Skin epidermis (tissue), 12 donors: Measurements from ENCODE around the gene C17orf113.
"Not testable (repeated sequence)": the region's sequence is repeated elsewhere in the genome, so short reads cannot be mapped to it uniquely, and the experiment has no call there.

Source experiments
- H3K27ac ChIP-seq, 21 experiments: fragments of 200-600 bp; sonication (generic) in 11 of 21; one replicate each; pipeline ENCODE4 v1.5.0; 2020; ENCODE audit warnings: mild to moderate bottlenecking in 3 of 21, inconsistent platforms in 2 of 21, moderate library complexity in 2 of 21
- H3K4me3 ChIP-seq, 7 experiments: fragments of 200-600 bp; sonication (generic) in 2 of 7; one replicate each; pipeline ENCODE4 v1.5.0; 2020; ENCODE audit warnings: inconsistent platforms in 2 of 7, mild to moderate bottlenecking in 2 of 7, moderate library complexity in 1 of 7

C17orf113 gene

DNA sequence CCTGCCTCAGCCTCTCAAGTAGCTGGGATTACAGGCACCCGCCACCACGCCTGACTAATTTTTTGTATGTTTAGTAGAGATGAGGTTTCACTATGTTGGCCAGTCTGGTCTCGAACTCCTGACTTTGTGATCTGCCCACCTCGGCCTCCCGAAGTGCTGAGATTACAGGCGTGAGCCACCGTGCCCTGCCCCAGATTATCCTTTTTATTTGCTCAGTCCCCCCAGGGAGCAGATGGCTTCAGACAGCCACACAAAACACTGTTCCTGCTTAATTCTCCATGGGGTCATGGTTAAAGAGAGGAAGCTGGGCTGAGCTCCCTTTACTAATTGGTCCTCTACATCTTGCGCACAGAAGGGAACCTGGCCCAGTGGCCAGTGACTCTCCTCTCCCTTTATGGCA lies 29.6 kb downstream of the C17orf113 start:
- peak overlapping the region in 6 of 7 experiments; percentile 59 to 95 (median 84) for H3K4me3 ChIP-seq
- peak overlapping the region in 11 of 21 experiments; percentile 87 to 96 (median 92) for H3K27ac ChIP-seq

- peak within 1 kb of the TSS; percentile 59 to 95 (median 83) for H3K4me3 ChIP-seq
- H3K27ac ChIP-seq, result peak within 1 kb of the TSS; percentile 70 to 96 (median 92)
Measured at GRCh38 chr17:42019509-42020404, 30.6 kb downstream of the C17orf113 start, which contains the start of gene NKIRAS2. TSS of gene NKIRAS2 (plus strand) at chr17:42020090. CDS start at chr17:42021578, 1,488 bp downstream.

DNA sequence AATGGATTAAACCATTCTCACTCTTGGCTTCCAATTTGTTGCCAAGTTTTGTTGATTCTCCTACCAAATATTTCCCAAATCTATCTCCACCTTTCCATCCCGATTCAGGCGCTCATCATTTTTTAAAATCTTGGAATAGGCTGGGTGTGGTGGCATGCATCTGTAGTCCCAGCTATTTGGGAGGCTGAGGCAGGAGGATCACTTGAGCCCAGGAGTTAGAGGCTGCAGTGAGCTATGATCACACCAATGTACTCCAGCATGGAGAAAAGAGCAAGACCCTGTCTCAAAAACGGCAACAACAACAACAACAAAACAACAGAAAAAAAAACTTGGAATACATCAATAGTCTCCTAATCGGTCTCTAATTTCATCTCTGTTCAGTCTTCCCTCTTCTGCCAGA lies 31.4 kb downstream of the C17orf113 start:
- H3K27ac ChIP-seq, result peak overlapping the region in 1 of 21 experiments; percentile 26
- H3K4me3 ChIP-seq, result no peak overlapping the region

GRCh38 chr17:42018339-42018738 lies 32.1 kb downstream of the C17orf113 start:
- H3K4me3 ChIP-seq, result peak overlapping the region in 5 of 7 experiments; percentile 79 to 96 (median 94)
- peak overlapping the region in 17 of 21 experiments; percentile 88 to 99 (median 96) for H3K27ac ChIP-seq

GRCh38 chr17:42017866-42018200 lies 32.6 kb downstream of the C17orf113 start:
- H3K27ac ChIP-seq, result peak overlapping the region; percentile 51 to 99 (median 94)
- peak overlapping the region; percentile 69 to 99 (median 94) for H3K4me3 ChIP-seq

- peak within 1 kb of the TSS; percentile 51 to 99 (median 94) for H3K27ac ChIP-seq
Measured at GRCh38 chr17:42016941-42017865, 33.2 kb downstream of the C17orf113 start, which contains the start of gene DNAJC7. TSS of gene DNAJC7 (minus strand) at chr17:42017439. CDS start at chr17:42017416, 23 bp downstream.

DNA sequence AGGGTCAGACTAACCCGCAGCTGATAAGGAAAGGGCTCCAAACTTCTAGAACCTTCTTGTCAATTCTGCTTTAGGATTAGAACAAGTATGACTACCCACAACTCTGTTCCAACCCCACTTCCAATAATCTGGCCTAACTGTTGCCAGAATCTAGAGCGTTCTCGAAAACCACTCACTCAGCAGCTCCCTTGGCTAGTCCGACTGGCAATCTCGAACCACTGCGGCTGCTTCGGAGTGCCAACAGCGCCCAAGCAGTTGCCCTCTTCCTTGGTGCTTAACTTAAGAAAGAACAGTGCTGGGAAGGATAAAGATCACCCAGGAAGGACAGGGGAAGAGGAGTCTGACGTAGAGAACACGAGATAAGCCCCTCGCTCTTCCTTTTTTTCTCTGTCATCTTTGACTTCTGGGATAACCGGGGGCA lies 34.0 kb downstream of the C17orf113 start:
- H3K4me3 ChIP-seq, result peak overlapping the region; percentile 69 to 99 (median 94)
- H3K27ac ChIP-seq, result peak overlapping the region; percentile 51 to 99 (median 94)

More at GRCh38 chr17:42016941-42017865, 33.2 kb downstream of the C17orf113 start, which contains the start of gene DNAJC7:
- peak within 1 kb of the TSS; percentile 69 to 99 (median 94) for H3K4me3 ChIP-seq

- H3K27ac ChIP-seq, H3K4me3 ChIP-seq: not testable (repeated sequence)
Measured at GRCh38 chr17:42013740-42014139, 36.7 kb downstream of the C17orf113 start.

DNA sequence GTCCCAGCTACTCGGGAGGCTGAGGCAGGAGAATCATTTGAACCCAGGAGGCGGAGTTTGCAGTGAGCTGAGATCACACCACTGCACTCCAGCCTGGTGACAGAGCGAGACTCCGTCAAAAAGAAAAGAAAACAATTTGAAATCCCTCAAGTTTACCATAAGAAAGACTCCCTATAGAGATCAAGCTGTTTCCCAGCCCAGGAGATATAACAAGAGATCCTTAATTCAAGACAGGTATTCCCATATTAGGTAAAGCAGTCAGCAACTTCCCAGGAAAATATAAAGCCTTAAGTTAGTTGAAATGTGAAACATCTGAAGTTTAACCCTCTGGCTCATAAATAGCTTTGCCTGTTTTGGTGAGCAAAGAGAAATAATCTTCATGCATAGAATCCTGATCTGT lies 38.0 kb downstream of the C17orf113 start:
- peak overlapping the region in 2 of 21 experiments; percentile 12 to 23 for H3K27ac ChIP-seq
- H3K4me3 ChIP-seq, result not testable (repeated sequence)

- peak overlapping the region in 10 of 21 experiments; percentile 7 to 57 (median 20) for H3K27ac ChIP-seq
- no peak overlapping the region for H3K4me3 ChIP-seq
Measured at GRCh38 chr17:42010898-42011516, 39.4 kb downstream of the C17orf113 start.

- not testable (repeated sequence) for H3K4me3 ChIP-seq
- H3K27ac ChIP-seq, result peak overlapping the region in 10 of 21 experiments; percentile 7 to 57 (median 30)
Measured at GRCh38 chr17:42010266-42010680, 40.1 kb downstream of the C17orf113 start.

- Histone ChIP-seq H3K4me3 (no peak overlapping the region), H3K27ac (peak overlapping the region in 3 of 21 experiments; percentile 0 to 50 (median 24))
Measured at GRCh38 chr17:42009170-42009569, 41.2 kb downstream of the C17orf113 start.

GRCh38 chr17:42005166-42005565 lies 45.2 kb downstream of the C17orf113 start:
- H3K27ac ChIP-seq, result peak overlapping the region in 3 of 21 experiments; percentile 1 to 59 (median 13)
- H3K4me3 ChIP-seq, result no peak overlapping the region

DNA sequence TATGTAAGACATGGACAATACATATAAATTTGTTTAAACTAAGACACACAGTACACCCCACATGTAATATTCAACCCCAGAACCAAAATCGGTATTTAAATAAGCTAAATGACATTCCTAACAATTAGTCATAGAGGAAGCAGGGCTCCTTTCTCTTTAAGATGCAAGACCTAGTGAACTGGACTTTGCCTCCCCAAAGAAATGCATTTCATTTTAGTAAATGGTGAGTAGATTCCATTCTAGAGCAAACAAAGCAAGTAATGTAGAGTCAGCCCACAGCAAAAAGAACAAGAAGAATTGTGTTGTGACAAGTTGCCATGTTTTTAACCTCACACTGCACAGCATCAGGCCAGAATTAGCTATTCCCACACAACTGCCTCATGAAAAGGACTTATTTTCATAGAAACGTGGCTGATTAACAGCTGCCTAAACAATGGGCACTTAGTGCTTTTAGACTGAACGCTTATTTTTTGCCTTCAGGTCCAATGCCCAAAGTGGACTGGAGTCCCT lies 47.6 kb downstream of the C17orf113 start:
- no peak overlapping the region for H3K4me3 ChIP-seq
- no peak overlapping the region for H3K27ac ChIP-seq

GRCh38 chr17:42002175-42002791 lies 48.1 kb downstream of the C17orf113 start:
- Histone ChIP-seq H3K4me3 (no peak overlapping the region), H3K27ac (peak overlapping the region in 1 of 21 experiments; percentile 37)

- Histone ChIP-seq H3K4me3 (no peak overlapping the region), H3K27ac (peak overlapping the region in 1 of 21 experiments; percentile 37)
Measured at GRCh38 chr17:42001729-42002128, 48.7 kb downstream of the C17orf113 start.

DNA sequence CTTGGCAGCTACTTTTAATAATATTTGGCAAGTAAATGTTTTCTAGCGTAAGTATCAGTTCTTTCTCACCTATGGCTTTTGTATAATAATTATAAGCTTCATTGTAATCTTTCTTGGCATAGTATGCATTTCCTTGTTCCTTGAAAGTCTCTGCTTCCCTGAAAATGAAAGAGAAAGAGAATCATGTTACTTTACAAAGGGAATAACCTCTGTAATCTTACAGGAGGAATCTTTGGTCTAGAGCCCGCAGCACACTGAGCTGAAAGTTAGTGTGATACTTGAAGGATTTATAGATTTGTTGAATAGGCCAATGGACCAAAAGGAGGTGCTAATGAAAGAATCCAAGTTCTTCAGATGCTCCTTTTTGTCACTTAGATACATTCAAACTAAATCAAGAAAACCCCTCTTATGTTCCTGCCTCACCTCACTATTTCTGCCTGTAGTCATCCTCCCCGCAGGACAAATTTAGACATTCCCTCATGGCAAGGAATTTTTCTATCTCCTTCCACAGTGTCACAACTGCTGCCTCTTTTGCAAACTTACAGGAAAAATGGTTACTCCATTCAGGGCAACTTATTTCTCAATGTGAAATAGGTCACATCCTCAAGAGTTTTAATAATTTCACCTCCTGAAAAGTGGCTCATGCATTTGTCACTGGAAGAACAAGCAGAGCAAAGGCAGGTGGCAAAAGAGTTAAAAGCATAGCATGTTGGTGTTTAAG lies 49.8 kb downstream of the C17orf113 start:
- Histone ChIP-seq H3K4me3 (no peak overlapping the region), H3K27ac (peak overlapping the region in 2 of 21 experiments; percentile 42 to 45)

DNA sequence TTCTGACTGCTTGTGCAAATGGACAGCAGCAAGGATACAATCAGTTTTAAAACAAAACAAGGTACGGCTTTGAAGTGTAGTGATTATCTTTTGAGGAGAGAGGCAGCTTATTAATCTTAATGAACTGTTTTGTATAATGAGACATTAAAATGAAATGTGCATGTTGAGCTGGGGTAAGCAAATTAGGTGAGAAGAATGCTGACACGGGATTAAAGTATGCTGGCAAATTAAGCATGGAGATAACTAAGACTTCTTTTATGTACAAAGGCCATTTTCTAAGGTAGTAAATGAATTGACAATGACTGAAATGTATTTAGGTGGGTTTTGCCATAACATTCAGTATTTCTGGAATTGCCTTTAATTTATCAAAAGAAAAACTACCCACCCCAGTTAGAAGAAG lies 51.9 kb downstream of the C17orf113 start:
- H3K4me3 ChIP-seq, result no peak overlapping the region
- H3K27ac ChIP-seq, result no peak overlapping the region
